HT-29 (cell line): Measurements from ENCODE around the gene GNG8. TPM values are rescaled to one million over a fixed set of nuclear protein-coding genes. Genes with fewer than 3 reads are reported as not detected.

Experiments
- DNase-seq: peaks from one replicate; pipeline ENCODE4 v3.0.0-alpha.2; 2015; ENCODE audit warnings: low spot score
- total RNA-seq: library from RNA; depleted of rRNA; stranded (reverse); fragments of >200 nt; shearing (Covaris generic); gene quantifications from 2 replicates; pipeline ENCODE4 v1.2.3, GENCODE V29; 2014; rRNA removed

The GNG8 gene
- total RNA-seq, 1 experiment from 2014 or later = not detected

DNA sequence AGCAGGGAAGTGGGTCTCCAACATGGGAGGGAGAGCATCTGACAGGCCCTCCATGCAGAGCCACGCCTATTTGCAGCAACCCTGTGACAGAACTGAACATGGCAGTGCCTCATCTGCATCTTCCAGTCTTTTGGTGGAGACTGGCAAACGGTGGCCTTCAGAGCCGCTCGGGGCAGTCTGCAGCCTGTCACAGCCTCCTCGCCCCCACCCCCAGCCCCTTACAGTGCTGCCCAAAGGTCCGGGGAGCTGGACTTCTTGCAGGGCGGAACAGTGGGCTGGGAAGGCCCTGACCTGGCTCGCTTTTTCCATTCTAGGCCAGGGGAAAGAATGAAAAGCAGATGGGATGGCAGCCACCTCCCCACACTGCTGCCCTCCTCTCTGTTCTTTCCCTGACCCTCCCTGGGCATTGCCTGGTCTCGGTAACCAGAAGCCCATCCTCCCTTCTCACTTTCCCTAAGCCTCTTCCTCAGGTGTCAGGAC lies 32.2 kb downstream of the GNG8 start:
- DNase-seq = no peak

DNA sequence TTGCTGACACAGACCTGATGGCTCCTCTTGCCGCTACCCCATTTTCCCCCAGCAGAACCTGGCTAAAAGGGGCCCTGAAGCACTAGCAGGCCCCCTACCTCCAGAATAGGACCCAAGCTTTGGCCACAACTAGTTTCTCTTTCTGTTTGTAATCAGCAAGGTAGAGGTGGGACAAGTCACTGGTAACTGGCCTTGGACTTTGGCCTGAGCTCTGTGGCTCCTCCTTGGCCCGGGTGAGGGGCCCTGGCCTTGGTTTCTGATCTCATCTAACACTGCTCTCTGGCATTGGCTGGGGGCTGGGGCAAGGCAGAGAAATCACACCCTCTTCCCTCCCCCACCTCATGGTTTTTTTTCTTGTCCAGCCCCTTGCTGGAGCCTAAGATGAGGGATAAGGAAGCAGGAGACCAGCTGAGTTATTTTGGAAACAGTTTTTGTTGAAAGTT lies 32.8 kb downstream of the GNG8 start:
- peak; percentile 66 for DNase-seq

DNA sequence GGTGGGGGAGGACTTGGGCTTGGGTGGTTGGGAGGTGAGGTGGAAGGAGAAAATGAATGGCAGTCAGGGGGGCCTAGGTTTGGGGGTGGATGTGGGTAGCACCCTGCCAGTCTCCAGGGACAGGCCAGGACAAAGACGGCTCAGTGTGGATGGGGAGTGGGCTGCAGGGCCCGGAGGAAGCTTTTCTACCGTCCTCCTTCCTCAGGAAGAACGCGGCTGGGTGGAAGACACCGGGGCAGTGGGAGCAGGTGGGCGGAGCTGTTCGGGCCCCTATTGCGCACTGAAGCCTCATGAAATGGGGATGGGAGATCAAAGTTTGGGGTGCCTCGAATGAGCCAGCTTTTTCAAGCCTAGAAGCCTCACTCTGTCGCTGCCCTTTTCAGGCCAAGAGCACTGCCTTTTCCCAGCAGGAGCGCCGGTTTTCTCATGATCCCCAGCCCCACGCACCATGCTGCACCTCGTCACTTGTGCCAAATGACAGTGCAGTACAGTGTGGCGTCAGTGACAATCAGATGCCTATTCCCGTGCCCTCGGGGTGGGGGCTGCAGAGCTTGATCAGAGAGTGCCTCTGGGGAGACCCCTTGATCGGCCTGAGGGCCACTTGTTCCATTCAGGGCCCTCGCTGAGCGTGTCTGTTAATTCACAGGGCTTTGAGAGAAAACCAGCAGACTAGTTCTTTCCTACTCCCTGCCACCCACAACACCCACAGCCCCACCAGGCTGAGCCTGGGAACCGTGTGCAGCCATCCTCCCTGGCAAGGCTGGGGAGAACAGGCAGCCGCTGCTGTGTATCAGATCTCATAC lies 33.4 kb downstream of the GNG8 start:
- peak; percentile 58 for DNase-seq

DNA sequence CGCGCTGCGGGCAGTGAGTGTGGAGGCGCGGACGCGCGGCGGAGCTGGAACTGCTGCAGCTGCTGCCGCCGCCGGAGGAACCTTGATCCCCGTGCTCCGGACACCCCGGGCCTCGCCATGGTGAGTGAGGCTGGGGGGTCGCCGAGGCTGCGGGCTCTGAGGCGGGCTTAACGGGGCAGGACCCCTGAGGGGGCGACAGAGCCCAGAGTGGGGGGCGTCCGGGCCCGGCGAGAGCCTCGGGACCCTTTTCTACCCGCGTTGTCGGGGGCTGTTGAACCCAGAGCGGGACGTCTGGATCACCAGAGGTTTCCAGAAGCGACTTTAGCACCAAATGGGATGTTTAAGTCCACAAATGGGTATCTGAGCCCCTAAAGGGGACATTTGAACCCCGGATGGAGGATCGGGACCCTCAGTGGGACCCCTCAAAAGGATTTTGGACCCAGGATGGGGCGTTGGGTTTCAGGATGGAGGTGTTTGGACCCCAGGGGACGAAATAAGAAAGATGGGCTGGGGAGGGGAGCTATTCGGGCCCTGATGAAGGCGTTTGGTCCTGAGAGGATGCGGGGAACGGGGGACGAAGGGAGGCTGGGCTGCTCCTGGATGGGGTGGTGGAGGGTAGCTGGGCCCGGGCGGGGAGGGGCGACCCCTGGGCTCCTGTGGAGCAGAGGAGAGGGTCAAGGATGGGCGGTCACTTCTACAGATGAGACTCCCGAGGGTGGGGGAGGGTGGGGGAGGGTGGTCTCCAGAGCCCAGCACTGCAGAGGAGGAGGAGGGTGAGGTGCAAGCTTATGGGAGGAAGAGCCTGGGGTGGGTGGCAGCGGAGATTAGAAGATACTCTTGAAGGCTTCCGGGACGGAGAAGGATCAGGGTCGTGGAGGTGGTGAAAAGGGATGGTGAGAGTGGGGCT lies 34.4 kb downstream of the GNG8 start, which contains the start of gene CALM3:
Gene CALM3, plus strand, starts transcription at position 13 of the 907 bp plus-strand sequence. Its CDS starts 105 bp downstream, at position 118.
- DNase-seq = peak; percentile 35

DNA sequence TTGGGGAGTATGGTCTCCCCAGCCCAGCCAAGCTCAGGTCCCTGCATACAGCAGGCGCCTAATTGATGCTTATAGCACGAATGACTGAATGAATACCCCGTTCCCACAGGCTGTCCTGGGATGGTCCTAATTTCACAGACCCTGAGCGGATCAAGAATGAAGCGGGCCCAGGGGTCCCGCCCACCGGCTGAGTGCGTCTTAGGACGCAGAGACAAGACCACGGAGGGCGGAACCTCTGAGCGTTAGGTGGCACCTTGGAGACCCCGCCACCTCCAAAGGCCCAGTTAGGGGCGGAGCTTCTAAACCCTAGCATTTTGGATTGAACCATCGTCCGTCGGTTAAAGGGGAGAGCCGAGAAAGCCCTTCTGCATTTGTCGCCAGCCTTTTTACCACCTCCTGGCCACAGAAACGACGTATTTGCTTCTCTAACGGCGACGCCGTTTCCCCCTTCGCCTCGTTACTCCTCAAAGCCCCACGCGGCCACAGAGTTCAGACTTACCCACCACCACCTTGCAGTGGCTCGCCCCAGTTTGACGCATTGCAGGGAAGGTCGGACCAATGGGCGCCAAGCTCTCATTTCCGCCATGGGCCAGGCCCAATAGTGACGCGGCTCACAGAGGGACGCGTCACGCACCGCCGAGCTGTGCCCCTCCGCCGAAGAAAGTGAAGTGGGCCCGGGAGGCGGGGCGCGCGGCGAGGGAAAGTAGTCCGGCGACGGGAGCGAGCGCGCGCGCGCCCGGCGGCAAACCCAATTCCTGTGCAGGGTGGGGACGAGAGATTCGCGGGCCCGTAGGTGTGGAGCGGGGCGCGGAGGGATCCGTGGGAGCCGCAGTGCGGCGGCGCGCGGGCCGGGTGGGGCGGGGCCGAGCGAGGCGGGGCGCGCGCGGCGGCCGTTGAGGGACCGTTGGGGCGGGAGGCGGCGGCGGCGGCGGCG lies 35.4 kb downstream of the GNG8 start:
- peak; percentile 100 for DNase-seq

DNA sequence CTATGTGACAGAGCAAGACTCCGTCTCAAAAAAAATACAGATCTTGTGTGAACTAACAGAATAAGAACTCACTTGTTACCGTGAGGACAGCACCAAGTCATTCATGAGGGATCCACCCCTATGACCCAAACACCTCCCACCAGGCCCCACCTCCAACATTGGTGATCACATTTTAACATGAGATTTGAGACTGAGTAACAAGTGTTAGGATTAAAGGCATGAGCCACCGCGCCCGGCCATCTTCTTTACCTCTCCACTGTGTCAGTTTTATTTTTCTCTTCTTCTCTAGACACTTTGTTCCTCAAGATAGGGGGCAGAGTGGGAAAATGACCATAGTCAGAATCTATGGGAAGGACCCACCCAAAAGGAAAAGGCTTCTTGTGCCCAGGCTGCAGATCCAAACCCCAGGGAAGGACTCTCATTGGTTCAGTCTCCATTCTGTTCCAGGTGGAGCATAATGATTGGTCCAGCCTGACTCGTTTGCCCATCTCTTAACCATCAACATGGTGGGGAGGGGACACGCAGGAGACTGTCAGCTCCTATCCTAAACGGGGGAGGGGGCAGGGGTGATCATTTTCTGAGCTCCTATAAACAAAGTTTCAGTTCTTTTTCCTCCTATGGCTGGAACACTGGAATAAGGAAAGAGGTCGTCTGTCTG lies 36.2 kb downstream of the GNG8 start:
- no peak for DNase-seq

DNA sequence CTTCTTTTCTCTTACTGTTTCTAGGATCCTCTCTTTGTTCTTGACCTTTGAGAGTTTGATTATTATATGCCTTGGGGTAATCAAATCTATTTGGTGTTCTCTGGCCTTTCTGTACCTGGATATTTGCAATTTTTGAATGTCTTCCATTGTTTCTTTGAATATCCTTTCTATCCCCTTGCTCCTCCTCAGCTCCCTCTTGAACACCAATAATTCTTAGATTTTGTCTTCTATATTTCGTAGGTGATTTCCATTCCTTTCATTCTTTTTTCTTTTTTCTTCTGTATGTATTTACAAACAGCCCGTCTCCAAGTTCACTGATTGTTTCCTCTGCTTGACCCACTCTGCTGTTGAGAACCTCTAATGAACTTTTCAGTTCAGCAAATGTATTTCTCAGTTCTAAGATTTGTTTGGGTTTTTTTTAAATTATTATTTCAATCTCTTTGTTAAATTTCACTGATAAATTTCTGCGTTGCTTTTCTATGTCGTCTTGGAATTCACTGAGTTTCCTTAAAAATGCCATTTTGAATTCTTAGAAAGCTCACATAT lies 37.6 kb downstream of the GNG8 start:
- no peak for DNase-seq

DNA sequence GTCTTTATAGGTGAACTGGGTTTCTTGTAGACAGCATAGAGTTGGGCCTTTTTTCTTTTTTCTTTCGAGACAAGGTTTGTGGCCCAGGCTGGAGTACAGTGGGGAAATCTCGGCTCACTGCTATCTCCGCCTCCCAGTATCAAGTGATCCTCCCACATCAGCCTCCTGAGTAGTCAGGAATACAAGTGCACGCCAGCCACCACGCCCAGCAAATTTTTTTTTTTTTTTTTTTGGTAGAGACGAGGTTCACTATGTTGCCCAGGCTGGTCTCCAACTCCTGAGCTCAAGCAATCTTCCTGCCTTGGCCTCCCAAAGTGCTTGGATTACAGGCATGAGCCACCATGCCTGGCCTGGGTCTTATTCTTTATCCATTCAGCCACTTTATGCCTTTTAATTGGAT lies 40.0 kb downstream of the GNG8 start:
- DNase-seq = no peak

DNA sequence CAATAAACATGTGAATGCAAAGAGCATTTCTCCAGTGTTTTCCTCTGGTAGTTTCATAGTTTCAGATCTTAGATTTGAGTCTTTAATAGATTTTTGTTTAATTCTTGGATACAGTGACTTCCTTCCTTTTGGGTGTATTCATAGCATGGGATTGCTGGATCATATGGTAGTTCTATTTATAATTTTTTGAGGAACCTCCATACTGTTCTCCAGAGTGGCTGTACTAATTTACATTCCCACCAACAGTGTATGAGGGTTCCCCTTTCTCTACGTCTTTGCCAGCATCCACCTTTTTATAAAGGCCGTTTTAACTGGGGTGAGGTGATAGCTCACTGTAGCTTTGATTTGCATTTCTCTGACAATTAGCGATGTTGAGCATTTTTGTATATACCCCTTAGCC lies 44.1 kb downstream of the GNG8 start:
- no peak for DNase-seq

DNA sequence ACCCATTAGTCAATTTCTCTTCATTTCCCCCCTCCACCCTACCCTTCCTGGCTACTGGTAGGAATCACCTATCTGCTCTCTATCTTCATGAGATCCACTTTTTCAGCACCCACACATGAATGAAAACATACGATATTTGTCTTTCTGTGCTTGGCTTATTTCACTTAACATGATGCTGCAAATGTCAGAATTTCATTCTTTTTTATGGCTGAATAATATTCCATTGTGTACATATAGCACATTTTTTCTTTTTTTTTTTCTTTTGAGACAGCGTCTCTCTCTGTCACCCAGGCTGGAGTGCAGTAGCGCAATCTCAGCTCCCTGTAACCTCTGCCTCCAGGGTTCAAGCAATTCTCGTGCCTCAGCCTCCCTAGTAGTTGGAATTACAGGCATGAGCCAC lies 44.7 kb downstream of the GNG8 start:
- DNase-seq = no peak

DNA sequence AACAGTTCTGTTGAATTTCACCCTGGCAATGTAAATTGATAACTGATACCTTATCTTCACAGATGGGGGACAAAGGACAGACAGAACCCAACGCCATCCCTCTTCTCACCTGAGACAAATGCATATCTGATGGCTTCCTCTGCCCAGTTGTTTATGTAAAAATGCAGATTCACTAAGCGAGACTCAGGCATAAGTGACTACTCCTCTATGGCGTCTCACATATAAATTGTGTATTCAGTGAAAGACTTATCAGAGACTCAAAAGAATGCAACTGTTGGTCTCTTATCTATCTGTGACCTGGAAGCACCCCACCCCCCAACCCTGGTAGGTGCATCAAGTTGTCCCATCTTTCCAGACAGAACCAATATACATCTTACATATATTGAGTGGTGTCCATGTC lies 48.1 kb downstream of the GNG8 start:
- no peak for DNase-seq

DNA sequence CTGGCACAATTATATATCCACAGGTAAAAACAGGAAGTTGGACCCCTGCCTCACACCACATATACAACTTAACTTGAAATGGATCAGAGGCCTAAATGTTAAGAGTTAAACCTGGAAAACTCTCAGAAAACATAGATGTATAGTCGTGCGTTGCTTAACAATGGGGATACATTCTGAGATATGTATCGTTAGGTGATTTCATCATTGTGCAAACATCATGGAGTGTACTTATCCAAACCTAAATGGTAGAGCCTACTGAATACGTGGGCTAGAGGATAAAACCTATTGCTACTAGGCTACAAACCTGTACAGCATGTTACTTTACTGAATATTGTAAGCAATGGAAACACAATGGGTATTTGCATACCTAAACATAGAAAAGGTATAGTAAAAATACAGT lies 49.7 kb downstream of the GNG8 start:
- DNase-seq = no peak

DNA sequence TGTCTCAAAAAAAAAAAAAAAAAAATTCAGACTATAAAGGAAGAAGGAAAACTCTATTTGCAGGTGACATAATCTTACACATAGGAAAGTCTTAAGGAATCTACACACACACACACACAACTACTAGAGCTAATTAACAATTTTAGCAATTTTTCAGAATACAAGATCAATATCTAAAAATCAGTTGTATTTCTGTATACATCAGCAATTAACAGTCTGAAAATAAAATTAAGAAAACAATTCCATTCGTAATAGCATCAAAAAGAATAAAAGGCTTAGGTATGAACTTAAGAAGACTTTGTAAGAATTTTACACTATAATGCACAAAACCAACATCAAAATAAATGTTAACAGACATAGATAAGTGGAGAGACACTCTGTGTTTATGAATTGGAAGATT lies 50.5 kb downstream of the GNG8 start:
- no peak for DNase-seq

Other genes starting within 250 kb of the GNG8 start
- gene CCDC8, start 222.6 kb downstream of the GNG8 start, total RNA-seq = not detected in 2 replicates
- 0.05 TPM in 1 of 2 replicates, not detected in the other for gene PNMA8C, start 207.3 kb downstream of the GNG8 start, total RNA-seq
- not detected in 2 replicates for gene PNMA8A, start 164.6 kb downstream of the GNG8 start, total RNA-seq
- gene PNMA8B, start 140.3 kb downstream of the GNG8 start, total RNA-seq = not detected in 2 replicates
- gene CALM3, start 34.9 kb downstream of the GNG8 start, total RNA-seq = 263 and 264 TPM in 2 replicates
- gene PTGIR, start 11.1 kb downstream of the GNG8 start, total RNA-seq = 0.26 TPM in 1 of 2 replicates, not detected in the other
- 0.29 and 0.38 TPM in 2 replicates for gene DACT3, start 25.0 kb upstream of the GNG8 start, total RNA-seq
- gene PRKD2, start 80.9 kb upstream of the GNG8 start, total RNA-seq = 76.0 and 83.3 TPM in 2 replicates
- 30.7 and 30.8 TPM in 2 replicates for gene FKRP, start 109.9 kb upstream of the GNG8 start, total RNA-seq
- 229 and 268 TPM in 2 replicates for gene STRN4, start 110.2 kb upstream of the GNG8 start, total RNA-seq
- gene SLC1A5, start 152.4 kb upstream of the GNG8 start, total RNA-seq = 772 and 790 TPM in 2 replicates
- gene AP2S1, start 214.6 kb upstream of the GNG8 start, total RNA-seq = 527 and 544 TPM in 2 replicates
- gene ARHGAP35, start 224.8 kb upstream of the GNG8 start, total RNA-seq = 53.6 and 63.9 TPM in 2 replicates